Activated CD8-positive, alpha-beta T cell treated with anti-CD3 and anti-CD28 coated beads for 36 hours (primary cell): ENCODE measurements around the gene PROM2. TPM values are rescaled to one million over a fixed set of nuclear protein-coding genes. Genes with fewer than 3 reads are reported as not detected.

Experiments
- ATAC-seq: fragments of 200-7000 bp; cut with Tn5 transposase; one replicate; pipeline ENCODE4 v1.10.0; 2021; ENCODE audit warnings: mild to moderate bottlenecking, moderate library complexity
- CTCF ChIA-PET: fragments of 350-600 bp; sonication (Branson Sonifier 250); formaldehyde crosslinking; loops from one replicate; lab custom pipeline; 2021; ENCODE audit warnings: antibody characterized with exemption; lab: Charles Lee
- POLR2A ChIA-PET: fragments of 350-600 bp; sonication (Branson Sonifier 250); formaldehyde crosslinking; loops from one replicate; lab custom pipeline; 2021; ENCODE audit warnings: antibody characterized with exemption; lab: Charles Lee
- DNase-seq: peaks from one replicate; pipeline ENCODE4 v3.0.0-alpha.2; 2020
- H3K27ac Mint-ChIP-seq: one replicate; pipeline ENCODE4 v1.8.0; 2021; ENCODE audit warnings: mild to moderate bottlenecking, mixed read lengths
- H3K27me3 Mint-ChIP-seq: one replicate; pipeline ENCODE4 v1.8.0; 2021; ENCODE audit warnings: mixed read lengths
- H3K36me3 Mint-ChIP-seq: one replicate; pipeline ENCODE4 v1.8.0; 2021; ENCODE audit warnings: low read depth, mixed read lengths
- H3K4me1 Mint-ChIP-seq: one replicate; pipeline ENCODE4 v1.8.0; 2021; ENCODE audit warnings: low read depth, mixed read lengths
- H3K4me3 Mint-ChIP-seq: one replicate; pipeline ENCODE4 v1.8.0; 2021; ENCODE audit warnings: mild to moderate bottlenecking, moderate library complexity, mixed read lengths
- H3K9me3 Mint-ChIP-seq: one replicate; pipeline ENCODE4 v1.8.0; 2021; ENCODE audit warnings: mixed read lengths
- intact Hi-C: fragments of 100-400 bp; cut with micrococcal nuclease; formaldehyde crosslinking; loops from one replicate; pipeline ENCODE4 v1.10.0; 2022
- total RNA-seq, 2 experiments: library from RNA; stranded (reverse); gene quantifications; one replicate each; pipeline ENCODE4 v1.2.3, GENCODE V29; 2021
- TF ChIP-seq, protein P1 (sequence below): fragments of 200-600 bp; IDR thresholded peaks from one replicate; pipeline ENCODE4 v1.8.0; 2022; ENCODE audit warnings: antibody characterized with exemption, mild to moderate bottlenecking

Gene PROM2
- total RNA-seq, 2 experiments from 2014 or later, result 0.47 to 1.2 TPM

- TF ChIP-seq, protein P1, sequence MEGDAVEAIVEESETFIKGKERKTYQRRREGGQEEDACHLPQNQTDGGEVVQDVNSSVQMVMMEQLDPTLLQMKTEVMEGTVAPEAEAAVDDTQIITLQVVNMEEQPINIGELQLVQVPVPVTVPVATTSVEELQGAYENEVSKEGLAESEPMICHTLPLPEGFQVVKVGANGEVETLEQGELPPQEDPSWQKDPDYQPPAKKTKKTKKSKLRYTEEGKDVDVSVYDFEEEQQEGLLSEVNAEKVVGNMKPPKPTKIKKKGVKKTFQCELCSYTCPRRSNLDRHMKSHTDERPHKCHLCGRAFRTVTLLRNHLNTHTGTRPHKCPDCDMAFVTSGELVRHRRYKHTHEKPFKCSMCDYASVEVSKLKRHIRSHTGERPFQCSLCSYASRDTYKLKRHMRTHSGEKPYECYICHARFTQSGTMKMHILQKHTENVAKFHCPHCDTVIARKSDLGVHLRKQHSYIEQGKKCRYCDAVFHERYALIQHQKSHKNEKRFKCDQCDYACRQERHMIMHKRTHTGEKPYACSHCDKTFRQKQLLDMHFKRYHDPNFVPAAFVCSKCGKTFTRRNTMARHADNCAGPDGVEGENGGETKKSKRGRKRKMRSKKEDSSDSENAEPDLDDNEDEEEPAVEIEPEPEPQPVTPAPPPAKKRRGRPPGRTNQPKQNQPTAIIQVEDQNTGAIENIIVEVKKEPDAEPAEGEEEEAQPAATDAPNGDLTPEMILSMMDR, result no peak
- ChIA-PET CTCF (no interaction called here), POLR2A (no interaction called here)
- no peaks in the 10 kb centered on the region for H3K36me3 Mint-ChIP-seq
- no peak overlapping the region for H3K4me3 Mint-ChIP-seq
- peaks cover 18% of the 10 kb centered on the region for H3K9me3 Mint-ChIP-seq
- ATAC-seq, result no peak
- H3K27ac Mint-ChIP-seq, result no peak overlapping the region
- intact Hi-C loops, result no loop called here
- peaks cover 1% of the 10 kb centered on the region for H3K27me3 Mint-ChIP-seq
- H3K4me1 Mint-ChIP-seq, result no peaks in the 10 kb centered on the region
- no peak for DNase-seq
These were observed 16.0 kb upstream of the PROM2 start for GRCh38 chr2:95258271-95258670.

DNA sequence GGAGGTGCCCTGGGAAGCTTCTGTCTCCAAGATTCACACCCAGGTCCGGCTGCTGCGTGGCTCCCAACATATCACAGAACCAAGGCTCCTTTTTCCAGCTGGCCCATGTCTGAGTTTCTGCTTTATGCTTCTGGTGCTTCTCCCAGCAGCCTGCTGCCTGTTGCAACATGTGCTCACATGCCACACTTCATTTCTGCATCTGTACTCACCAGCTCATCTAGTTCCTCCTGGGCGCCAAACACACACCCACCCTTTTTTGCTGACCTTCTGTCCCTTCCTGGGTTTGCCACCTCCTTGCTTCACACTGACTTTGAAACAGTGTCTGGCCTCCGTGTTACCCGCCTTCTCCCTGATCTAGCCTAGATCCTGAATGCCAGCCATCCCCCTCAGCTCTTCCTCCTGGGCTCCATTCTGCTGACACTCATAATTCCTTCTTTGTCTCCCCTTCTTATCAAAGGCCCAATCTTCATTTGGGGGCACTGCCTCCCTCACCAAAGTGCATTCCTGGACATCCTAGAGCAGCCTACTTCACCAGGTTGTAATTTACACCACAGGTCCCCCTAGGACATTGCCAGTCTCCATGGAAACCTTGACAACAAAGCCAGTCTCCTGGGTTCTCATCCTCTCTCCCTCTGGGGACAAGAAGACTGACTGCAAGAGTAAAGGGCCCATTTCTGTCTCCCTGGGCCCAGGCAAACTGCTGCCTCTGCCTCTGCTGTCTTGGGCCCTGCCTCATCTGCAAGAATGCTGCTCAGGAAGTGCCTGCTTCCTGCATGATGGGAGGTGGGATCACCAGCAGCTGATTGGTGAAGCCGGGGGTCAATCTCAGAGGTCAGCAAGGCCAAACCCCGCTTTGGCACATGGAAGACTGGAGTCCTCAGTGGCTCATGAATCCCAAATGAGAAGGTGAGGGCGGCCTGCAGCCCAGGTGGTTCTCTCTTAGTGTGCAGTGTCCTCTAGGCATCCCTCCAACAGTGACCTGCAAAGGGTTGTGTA, 13.9 kb upstream of the PROM2 start:
- DNase-seq (no peak), ATAC-seq (no peak)
- H3K27ac Mint-ChIP-seq, result no peak overlapping the region
- H3K4me1 Mint-ChIP-seq, result no peaks in the 10 kb centered on the region
- H3K4me3 Mint-ChIP-seq, result no peak overlapping the region
- intact Hi-C loops, result no loop called here
- H3K36me3 Mint-ChIP-seq, result no peaks in the 10 kb centered on the region
- ChIA-PET CTCF (no interaction called here), POLR2A (no interaction called here)
- H3K27me3 Mint-ChIP-seq, result peaks cover 1% of the 10 kb centered on the region
- TF ChIP-seq, protein P1, result no peak
- peaks cover 17% of the 10 kb centered on the region for H3K9me3 Mint-ChIP-seq

GRCh38 chr2:95261602-95262001, 12.6 kb upstream of the PROM2 start:
- Mint-ChIP-seq H3K27me3 (peaks cover 1% of the 10 kb centered on the region), H3K4me3 (no peak overlapping the region), H3K27ac (no peak overlapping the region), H3K4me1 (no peaks in the 10 kb centered on the region), H3K9me3 (peaks cover 11% of the 10 kb centered on the region), H3K36me3 (no peaks in the 10 kb centered on the region)
- TF ChIP-seq, protein P1, result no peak
- ATAC-seq (no peak), DNase-seq (no peak)
- CTCF ChIA-PET, result no interaction called here
- POLR2A ChIA-PET, result no interaction called here
- intact Hi-C loops, result no loop called here

DNA sequence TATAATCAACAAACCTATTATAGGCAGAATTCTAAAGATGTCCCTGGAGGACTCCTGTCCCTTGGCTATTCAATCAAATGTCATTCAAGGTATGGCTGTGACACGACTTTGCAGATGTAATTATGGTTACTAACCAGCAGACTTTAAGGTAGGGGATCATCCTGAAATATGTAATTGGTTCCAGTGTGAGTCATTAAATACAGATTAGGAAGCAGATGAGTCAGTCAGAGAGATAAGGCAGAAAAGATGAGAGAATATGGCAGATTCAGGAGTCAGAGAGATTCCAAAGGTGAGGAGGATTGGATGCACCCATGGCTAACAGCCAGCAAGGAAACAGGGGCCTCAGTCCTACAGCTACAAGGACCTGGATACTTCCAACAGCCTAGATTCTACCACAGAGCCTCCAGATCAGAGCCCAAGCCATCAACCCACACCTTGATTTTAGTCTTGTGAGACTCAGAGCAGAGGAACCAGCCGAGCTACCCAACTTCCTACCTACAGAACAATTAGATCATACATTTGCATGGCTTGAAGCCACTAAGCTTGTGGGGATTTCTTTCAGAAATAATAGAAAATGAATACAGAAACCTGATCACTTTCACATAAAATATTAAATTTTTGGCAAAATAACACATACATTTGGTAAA, 11.2 kb upstream of the PROM2 start:
- H3K4me1 Mint-ChIP-seq, result no peaks in the 10 kb centered on the region
- ATAC-seq (no peak), DNase-seq (no peak)
- intact Hi-C loops, result no loop called here
- CTCF ChIA-PET, result no interaction called here
- TF ChIP-seq, protein P1, result no peak
- no peak overlapping the region for H3K4me3 Mint-ChIP-seq
- H3K27me3 Mint-ChIP-seq, result peaks cover 1% of the 10 kb centered on the region
- peaks cover 7% of the 10 kb centered on the region for H3K9me3 Mint-ChIP-seq
- H3K36me3 Mint-ChIP-seq, result no peaks in the 10 kb centered on the region
- POLR2A ChIA-PET, result no interaction called here
- no peak overlapping the region for H3K27ac Mint-ChIP-seq

DNA sequence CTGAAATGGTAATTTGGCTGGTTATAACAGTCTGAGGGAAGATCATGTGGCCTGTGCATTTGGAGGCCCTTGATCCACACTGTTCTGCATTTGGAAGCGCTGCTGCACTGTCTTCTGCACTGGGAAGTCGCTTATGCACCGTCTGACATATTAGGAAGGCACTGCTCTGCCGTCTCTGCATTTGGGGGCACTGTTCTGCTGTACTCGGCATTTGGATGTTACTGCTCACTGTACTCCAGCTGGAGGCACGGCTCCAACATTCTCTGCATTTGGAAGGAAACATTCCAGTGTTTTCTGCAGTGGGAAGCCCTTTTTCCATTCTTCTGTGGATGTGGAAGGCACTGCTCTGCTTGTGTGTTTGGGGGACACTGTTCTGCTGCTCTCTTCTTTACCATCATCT, 9.6 kb upstream of the PROM2 start:
- intact Hi-C loops, result no loop called here
- ChIA-PET POLR2A (no interaction called here), CTCF (no interaction called here)
- Mint-ChIP-seq H3K4me3 (no peak overlapping the region), H3K4me1 (no peaks in the 10 kb centered on the region), H3K27ac (no peak overlapping the region), H3K27me3 (peaks cover 1% of the 10 kb centered on the region), H3K9me3 (no peaks in the 10 kb centered on the region), H3K36me3 (no peaks in the 10 kb centered on the region)
- no peak for DNase-seq
- no peak for ATAC-seq
- TF ChIP-seq, protein P1, result no peak
